ENCODE measurements around the gene TECPR1. TPM values are rescaled to one million over a fixed set of nuclear protein-coding genes. Genes with fewer than 3 reads are reported as not detected.

Gene TECPR1
- total and polyA plus RNA-seq, 2 experiments from 2014 or later = 4.6 to 24.4 TPM

GRCh38 chr7:98294798-98295382 lies 42.9 kb upstream of the TECPR1 start:
- Histone ChIP-seq H3K4me1 (ENCODE audit: insufficient read depth) (peaks cover 13% of the 10 kb centered on the region; the same call in 1 of the 2 replicates), H4K20me1 (replicated peaks; ENCODE audit: insufficient read depth) (peaks cover 22% of the 10 kb centered on the region; the same call in 1 of the 2 replicates), H3K36me3 (ENCODE audit: insufficient read depth) (0 out of 2 replicates have a peak, but pooled peaks cover 16% of the 10 kb centered on the region), H3K4me3 (no peak overlapping the region), H2AFZ (no peak overlapping the region), H3K27me3 (ENCODE audit: insufficient read depth) (no peaks in the 10 kb centered on the region), H3F3A (replicated peaks; ENCODE audit: low read depth) (peaks cover 10% of the 10 kb centered on the region; the same call in 1 of the 2 replicates), H3K79me2 (replicated peaks; ENCODE audit: insufficient read depth) (peaks cover 13% of the 10 kb centered on the region), H3K27ac (ENCODE audit: low read depth) (peak overlapping the region; percentile 87; the same call in 1 of the 2 replicates), H3K4me2 (no peak overlapping the region), H3K9me2 (ENCODE audit: insufficient read depth) (no peaks in the 10 kb centered on the region)
- Mint-ChIP-seq H3K27ac (peak overlapping the region; percentile 24), H3K4me3 (no peak overlapping the region), H3K9me3 (no peaks in the 10 kb centered on the region), H3K36me3 (ENCODE audit: low read depth) (peaks cover 34% of the 10 kb centered on the region), H3K4me1 (peaks cover 21% of the 10 kb centered on the region), H3K27me3 (ENCODE audit: insufficient read depth, low read depth, poor library complexity) (peaks cover 16% of the 10 kb centered on the region)
- TF ChIP-seq EZH2 (IDR thresholded peaks at IDR 0.05; ENCODE audit: low read depth, unreplicated experiment) = no peak
- TF ChIP-seq, protein P1, sequence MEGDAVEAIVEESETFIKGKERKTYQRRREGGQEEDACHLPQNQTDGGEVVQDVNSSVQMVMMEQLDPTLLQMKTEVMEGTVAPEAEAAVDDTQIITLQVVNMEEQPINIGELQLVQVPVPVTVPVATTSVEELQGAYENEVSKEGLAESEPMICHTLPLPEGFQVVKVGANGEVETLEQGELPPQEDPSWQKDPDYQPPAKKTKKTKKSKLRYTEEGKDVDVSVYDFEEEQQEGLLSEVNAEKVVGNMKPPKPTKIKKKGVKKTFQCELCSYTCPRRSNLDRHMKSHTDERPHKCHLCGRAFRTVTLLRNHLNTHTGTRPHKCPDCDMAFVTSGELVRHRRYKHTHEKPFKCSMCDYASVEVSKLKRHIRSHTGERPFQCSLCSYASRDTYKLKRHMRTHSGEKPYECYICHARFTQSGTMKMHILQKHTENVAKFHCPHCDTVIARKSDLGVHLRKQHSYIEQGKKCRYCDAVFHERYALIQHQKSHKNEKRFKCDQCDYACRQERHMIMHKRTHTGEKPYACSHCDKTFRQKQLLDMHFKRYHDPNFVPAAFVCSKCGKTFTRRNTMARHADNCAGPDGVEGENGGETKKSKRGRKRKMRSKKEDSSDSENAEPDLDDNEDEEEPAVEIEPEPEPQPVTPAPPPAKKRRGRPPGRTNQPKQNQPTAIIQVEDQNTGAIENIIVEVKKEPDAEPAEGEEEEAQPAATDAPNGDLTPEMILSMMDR (conservative IDR thresholded peaks at IDR 0.05; ENCODE audit: low read depth in 2 of 2) = peak; percentile 75 to 93
- ATAC-seq (peak; percentile 93), DNase-seq (ENCODE audit: low spot score) (peak; percentile 91)

- no peak overlapping the region for H3K4me3 ChIP-seq
- ATAC-seq (no peak), DNase-seq (ENCODE audit: low spot score) (no peak)
- H3K4me2 ChIP-seq = no peak overlapping the region
- H3K27me3 ChIP-seq (ENCODE audit: insufficient read depth) = no peaks in the 10 kb centered on the region
- Mint-ChIP-seq H3K27me3 (ENCODE audit: insufficient read depth, low read depth, poor library complexity) (peaks cover 15% of the 10 kb centered on the region), H3K4me1 (peaks cover 24% of the 10 kb centered on the region), H3K9me3 (no peaks in the 10 kb centered on the region), H3K27ac (peak overlapping the region; percentile 24; the same call in 1 of the 2 replicates), H3K36me3 (ENCODE audit: low read depth) (peaks cover 37% of the 10 kb centered on the region), H3K4me3 (no peak overlapping the region)
- 0 out of 2 replicates have a peak, but pooled peaks cover 16% of the 10 kb centered on the region for H3K36me3 ChIP-seq (ENCODE audit: insufficient read depth)
- peak overlapping the region; percentile 87; the same call in 1 of the 2 replicates for H3K27ac ChIP-seq (ENCODE audit: low read depth)
- H2AFZ ChIP-seq = no peak overlapping the region
- H4K20me1 ChIP-seq (replicated peaks; ENCODE audit: insufficient read depth) = peaks cover 22% of the 10 kb centered on the region; the same call in 1 of the 2 replicates
- peaks cover 10% of the 10 kb centered on the region; the same call in 1 of the 2 replicates for H3F3A ChIP-seq (replicated peaks; ENCODE audit: low read depth)
- H3K4me1 ChIP-seq (ENCODE audit: insufficient read depth) = peaks cover 13% of the 10 kb centered on the region; the same call in 1 of the 2 replicates
- H3K9me2 ChIP-seq (ENCODE audit: insufficient read depth) = no peaks in the 10 kb centered on the region
- H3K79me2 ChIP-seq (replicated peaks; ENCODE audit: insufficient read depth) = peaks cover 18% of the 10 kb centered on the region
- TF ChIP-seq EZH2 (IDR thresholded peaks at IDR 0.05; ENCODE audit: low read depth, unreplicated experiment) = no peak
- TF ChIP-seq ZNF114 (CRISPR knock-in tag; IDR thresholded peaks at IDR 0.05) = no peak
- TF ChIP-seq ETS1 (IDR thresholded peaks at IDR 0.05) = no peak
- no peak for TF ChIP-seq EZH2phosphoT487 (IDR thresholded peaks at IDR 0.05; ENCODE audit: unreplicated experiment)
- TF ChIP-seq, protein P2, sequence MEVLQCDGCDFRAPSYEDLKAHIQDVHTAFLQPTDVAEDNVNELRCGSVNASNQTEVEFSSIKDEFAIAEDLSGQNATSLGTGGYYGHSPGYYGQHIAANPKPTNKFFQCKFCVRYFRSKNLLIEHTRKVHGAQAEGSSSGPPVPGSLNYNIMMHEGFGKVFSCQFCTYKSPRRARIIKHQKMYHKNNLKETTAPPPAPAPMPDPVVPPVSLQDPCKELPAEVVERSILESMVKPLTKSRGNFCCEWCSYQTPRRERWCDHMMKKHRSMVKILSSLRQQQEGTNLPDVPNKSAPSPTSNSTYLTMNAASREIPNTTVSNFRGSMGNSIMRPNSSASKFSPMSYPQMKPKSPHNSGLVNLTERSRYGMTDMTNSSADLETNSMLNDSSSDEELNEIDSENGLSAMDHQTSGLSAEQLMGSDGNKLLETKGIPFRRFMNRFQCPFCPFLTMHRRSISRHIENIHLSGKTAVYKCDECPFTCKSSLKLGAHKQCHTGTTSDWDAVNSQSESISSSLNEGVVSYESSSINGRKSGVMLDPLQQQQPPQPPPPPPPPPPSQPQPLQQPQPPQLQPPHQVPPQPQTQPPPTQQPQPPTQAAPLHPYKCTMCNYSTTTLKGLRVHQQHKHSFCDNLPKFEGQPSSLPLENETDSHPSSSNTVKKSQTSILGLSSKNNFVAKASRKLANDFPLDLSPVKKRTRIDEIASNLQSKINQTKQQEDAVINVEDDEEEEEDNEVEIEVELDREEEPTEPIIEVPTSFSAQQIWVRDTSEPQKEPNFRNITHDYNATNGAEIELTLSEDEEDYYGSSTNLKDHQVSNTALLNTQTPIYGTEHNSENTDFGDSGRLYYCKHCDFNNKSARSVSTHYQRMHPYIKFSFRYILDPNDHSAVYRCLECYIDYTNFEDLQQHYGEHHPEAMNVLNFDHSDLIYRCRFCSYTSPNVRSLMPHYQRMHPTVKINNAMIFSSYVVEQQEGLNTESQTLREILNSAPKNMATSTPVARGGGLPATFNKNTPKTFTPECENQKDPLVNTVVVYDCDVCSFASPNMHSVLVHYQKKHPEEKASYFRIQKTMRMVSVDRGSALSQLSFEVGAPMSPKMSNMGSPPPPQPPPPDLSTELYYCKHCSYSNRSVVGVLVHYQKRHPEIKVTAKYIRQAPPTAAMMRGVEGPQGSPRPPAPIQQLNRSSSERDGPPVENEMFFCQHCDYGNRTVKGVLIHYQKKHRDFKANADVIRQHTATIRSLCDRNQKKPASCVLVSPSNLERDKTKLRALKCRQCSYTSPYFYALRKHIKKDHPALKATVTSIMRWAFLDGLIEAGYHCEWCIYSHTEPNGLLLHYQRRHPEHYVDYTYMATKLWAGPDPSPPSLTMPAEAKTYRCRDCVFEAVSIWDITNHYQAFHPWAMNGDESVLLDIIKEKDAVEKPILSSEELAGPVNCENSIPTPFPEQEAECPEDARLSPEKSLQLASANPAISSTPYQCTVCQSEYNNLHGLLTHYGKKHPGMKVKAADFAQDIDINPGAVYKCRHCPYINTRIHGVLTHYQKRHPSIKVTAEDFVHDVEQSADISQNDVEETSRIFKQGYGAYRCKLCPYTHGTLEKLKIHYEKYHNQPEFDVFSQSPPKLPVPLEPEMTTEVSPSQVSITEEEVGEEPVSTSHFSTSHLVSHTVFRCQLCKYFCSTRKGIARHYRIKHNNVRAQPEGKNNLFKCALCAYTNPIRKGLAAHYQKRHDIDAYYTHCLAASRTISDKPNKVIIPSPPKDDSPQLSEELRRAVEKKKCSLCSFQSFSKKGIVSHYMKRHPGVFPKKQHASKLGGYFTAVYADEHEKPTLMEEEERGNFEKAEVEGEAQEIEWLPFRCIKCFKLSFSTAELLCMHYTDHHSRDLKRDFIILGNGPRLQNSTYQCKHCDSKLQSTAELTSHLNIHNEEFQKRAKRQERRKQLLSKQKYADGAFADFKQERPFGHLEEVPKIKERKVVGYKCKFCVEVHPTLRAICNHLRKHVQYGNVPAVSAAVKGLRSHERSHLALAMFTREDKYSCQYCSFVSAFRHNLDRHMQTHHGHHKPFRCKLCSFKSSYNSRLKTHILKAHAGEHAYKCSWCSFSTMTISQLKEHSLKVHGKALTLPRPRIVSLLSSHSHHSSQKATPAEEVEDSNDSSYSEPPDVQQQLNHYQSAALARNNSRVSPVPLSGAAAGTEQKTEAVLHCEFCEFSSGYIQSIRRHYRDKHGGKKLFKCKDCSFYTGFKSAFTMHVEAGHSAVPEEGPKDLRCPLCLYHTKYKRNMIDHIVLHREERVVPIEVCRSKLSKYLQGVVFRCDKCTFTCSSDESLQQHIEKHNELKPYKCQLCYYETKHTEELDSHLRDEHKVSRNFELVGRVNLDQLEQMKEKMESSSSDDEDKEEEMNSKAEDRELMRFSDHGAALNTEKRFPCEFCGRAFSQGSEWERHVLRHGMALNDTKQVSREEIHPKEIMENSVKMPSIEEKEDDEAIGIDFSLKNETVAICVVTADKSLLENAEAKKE (CRISPR knock-in tag; IDR thresholded peaks at IDR 0.05) = no peak
- TF ChIP-seq JUNB (IDR thresholded peaks at IDR 0.05; ENCODE audit: unreplicated experiment) = no peak
These were observed 42.3 kb upstream of the TECPR1 start for GRCh38 chr7:98294326-98294725.

All from GM23338 (cell line).